Breast epithelium (tissue), 3 donors: ENCODE results near the gene LEP.

Experiments
- CTCF ChIP-seq, 3 donors: fragments of 450-650 bp; IDR thresholded peaks; one replicate each; pipeline ENCODE4 v1.5.1; 2016 to 2017; ENCODE audit warnings: antibody characterized with exemption in 3 of 3, mild to moderate bottlenecking in 3 of 3, moderate library complexity in 3 of 3
- POLR2A ChIP-seq: fragments of 450-650 bp; IDR thresholded peaks from one replicate; pipeline ENCODE4 v1.6.1; 2016; ENCODE audit warnings: antibody characterized with exemption, mild to moderate bottlenecking, moderate library complexity
- POLR2AphosphoS5 ChIP-seq, 3 donors: sonication (generic); formaldehyde crosslinking; IDR thresholded peaks; one replicate each; pipeline ENCODE4 v1.6.1; 2017; ENCODE audit warnings: antibody characterized with exemption in 3 of 3

- TF ChIP-seq CTCF (IDR thresholded peaks at IDR 0.05) (no peak), POLR2AphosphoS5 (IDR thresholded peaks at IDR 0.05) (no peak), POLR2A (no peak)
These were observed 43.0 kb downstream of the LEP start for GRCh38 chr7:128284102-128284501.
